ENCODE measurements around the gene DHX8. TPM values are rescaled to one million over a fixed set of nuclear protein-coding genes. Genes with fewer than 3 reads are reported as not detected.
A peak's percentile ranks its signal among the peaks of the same experiment; 100 is the strongest.

The DHX8 gene
- total RNA-seq, 2 donors from 2014 or later = 42.6 to 71.0 TPM

DNA sequence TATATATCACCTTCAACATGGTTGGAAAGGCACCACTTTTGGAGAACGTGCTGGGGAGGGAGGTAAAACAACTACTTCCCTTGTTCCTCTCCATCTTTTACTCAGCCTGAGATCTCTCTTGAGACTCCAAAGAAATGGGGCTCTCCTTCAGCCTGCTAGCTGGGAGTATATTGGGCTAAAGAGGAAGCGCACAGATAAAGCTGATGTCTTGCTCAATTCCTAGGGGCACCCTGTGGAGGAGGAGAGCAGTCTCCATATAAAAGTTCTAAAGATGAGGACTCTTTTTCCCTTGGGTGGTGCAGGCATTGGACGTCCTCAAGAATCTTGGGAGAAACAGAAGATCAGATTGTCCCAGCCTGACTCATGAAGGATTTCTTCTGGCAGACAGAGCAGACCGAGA lies 67.0 kb downstream of the DHX8 start:
- Mint-ChIP-seq H3K27ac (no peak overlapping the region), H3K9me3 (no peaks in the 10 kb centered on the region), H3K36me3 (no peaks in the 10 kb centered on the region)
- DNase-seq (ENCODE audit: low spot score in 2 of 2) = no peak
- no peak for ATAC-seq

DNA sequence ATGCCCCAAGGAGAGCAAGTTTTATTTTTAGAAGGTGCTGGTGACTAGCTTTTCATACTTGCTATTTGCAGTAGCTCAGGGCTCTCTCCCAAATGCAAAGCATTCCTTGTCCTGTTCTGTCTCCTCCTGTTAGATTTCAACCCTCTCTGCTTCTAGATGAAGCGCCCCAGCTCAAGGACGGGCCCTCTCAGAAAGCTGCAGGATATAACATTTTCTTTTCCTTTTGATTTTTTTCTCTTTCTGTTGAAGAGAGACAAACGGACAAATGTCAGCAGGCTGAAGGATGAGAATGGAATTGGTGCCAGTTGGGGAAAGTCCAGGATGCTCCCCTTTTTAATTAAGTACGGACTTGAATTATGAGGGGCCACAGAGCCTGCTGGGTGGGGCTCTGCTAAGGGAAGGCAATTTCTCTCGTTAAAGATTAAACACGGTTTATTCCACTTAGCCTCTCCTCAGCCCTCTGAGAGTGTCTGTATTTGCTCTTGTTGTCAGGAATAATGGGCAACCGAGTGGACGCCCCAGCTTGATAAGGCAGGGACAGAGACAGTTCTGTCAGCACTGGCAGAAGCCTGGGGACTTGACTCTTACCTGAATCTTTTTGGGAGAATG lies 68.6 kb downstream of the DHX8 start:
- Mint-ChIP-seq H3K9me3 (no peaks in the 10 kb centered on the region), H3K27ac (no peak overlapping the region), H3K36me3 (no peaks in the 10 kb centered on the region)
- DNase-seq (ENCODE audit: low spot score in 2 of 2) (no peak), ATAC-seq (no peak)

DNA sequence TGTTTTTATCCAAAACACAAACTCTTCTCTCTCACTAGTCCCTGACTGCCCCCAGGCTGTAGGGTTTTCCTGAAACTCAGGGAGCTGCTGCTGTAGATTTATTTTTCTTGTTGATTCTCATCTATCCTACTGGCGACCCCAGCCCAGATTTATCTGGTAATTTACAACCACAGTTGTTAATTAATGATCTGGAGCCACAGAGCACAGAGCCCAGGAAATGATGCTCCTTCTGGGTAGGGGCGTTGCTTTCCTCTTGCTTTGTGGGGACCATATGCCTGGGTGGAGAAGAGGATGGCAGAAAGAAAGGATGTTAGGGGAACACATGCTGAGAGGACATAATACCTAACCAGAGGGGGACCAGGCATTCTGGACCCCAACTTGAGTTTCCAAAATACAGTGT lies 69.8 kb downstream of the DHX8 start:
- DNase-seq (ENCODE audit: low spot score in 2 of 2) (no peak), ATAC-seq (no peak)
- H3K27ac Mint-ChIP-seq = no peak overlapping the region
- H3K36me3 Mint-ChIP-seq = no peaks in the 10 kb centered on the region
- H3K9me3 Mint-ChIP-seq = no peaks in the 10 kb centered on the region

DNA sequence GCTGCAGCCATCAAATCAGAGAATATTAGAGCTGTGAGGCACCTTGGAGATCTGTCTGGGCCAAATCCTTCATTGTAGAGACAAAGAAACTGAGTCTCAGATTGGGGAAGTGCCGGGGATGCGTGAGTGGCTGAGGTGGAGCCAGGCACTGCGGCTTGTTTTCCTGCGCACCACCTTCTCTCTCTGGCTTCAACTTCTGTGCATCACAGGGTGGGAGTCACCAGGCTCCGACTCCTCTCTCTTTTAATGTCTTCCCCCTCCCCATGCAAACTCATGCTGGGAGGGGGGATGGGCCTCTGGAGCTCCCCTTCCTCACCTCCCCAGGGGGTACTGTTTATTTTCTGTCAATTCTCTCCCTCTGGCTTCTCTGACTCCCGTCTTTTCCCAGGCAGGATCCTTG lies 71.1 kb downstream of the DHX8 start:
- H3K9me3 Mint-ChIP-seq = no peaks in the 10 kb centered on the region
- no peak for DNase-seq (ENCODE audit: low spot score in 2 of 2)
- ATAC-seq = no peak
- no peak overlapping the region for H3K27ac Mint-ChIP-seq
- H3K36me3 Mint-ChIP-seq = no peaks in the 10 kb centered on the region

DNA sequence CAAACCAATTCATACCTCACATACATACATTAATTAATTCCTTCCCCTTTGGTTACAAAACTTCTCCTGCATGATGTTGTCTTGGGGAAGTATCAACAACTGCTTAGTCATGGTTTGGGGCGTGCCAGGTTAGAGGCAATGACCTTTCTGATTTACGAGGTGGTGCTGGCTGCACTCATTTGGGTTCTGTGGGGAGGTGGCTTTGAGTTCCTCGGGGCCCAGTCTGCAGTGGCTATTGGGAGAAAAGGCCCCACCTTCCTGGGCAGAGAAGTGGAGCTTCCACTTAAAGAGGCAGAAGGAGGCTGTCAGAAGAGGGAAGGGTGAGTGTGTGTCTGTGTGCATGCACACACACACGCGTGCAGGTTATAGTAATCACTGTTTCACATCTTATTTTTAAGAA lies 72.5 kb downstream of the DHX8 start:
- DNase-seq (ENCODE audit: low spot score in 2 of 2) (no peak), ATAC-seq (peak in 1 of 2 donors; percentile 68)
- H3K36me3 Mint-ChIP-seq = no peaks in the 10 kb centered on the region
- no peak overlapping the region for H3K27ac Mint-ChIP-seq
- no peaks in the 10 kb centered on the region for H3K9me3 Mint-ChIP-seq

DNA sequence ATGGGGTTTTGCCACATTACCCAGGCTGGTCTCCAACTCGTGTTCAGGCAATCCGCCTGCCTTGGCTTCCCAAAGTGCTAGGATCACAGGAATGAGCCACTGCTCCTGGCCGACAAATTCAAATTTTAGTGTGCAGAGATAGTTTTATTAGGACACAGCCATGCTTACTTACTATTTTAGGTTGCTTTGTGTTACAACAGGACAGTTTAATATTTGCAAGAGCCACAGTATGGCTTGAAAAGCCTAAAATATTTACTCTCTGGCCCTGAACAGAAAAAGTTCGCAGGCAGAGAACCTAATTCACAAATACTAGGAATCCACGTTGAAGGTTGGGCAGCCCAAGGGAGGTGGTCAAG lies 75.0 kb downstream of the DHX8 start:
- DNase-seq (ENCODE audit: low spot score in 2 of 2) (no peak), ATAC-seq (no peak)
- Mint-ChIP-seq H3K27ac (peak overlapping the region in 1 of 2 donors; percentile 40), H3K9me3 (no peaks in the 10 kb centered on the region), H3K36me3 (no peaks in the 10 kb centered on the region)

DNA sequence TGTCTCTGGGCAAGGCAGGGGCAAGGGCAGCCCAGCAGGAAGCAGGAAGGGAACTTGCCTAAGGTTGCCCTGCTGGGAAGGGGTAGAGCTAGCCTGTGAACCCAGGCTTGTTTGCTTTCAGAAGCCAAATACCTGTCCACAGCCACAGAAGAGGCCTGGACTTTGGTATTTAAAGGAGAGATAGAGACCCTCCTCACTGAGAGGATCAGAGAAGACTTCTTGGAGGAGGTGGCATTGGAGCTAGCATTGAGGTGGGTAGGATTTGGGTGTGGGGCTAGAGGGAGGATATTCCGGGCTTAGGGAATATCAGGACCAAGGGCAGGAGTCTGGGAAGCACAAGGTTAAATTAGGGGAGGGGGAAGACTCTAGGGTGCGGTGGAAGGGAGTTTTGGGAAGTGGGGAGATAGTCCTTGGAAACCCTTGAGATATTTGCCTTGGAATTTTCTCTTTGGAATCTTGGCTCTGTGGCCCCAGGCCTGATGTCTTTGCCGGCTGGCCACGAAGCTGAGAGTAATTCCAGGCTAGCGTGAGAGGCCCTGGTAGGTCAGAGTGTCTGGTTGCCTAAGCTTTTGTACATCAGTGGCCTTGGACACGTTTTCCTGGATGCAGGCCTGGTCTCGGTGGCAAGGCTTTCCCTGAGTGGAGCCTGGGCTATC lies 75.5 kb downstream of the DHX8 start:
- ATAC-seq (no peak), DNase-seq (ENCODE audit: low spot score in 2 of 2) (no peak)
- Mint-ChIP-seq H3K36me3 (no peaks in the 10 kb centered on the region), H3K27ac (peak overlapping the region in 1 of 2 donors; percentile 40), H3K9me3 (no peaks in the 10 kb centered on the region)

DNA sequence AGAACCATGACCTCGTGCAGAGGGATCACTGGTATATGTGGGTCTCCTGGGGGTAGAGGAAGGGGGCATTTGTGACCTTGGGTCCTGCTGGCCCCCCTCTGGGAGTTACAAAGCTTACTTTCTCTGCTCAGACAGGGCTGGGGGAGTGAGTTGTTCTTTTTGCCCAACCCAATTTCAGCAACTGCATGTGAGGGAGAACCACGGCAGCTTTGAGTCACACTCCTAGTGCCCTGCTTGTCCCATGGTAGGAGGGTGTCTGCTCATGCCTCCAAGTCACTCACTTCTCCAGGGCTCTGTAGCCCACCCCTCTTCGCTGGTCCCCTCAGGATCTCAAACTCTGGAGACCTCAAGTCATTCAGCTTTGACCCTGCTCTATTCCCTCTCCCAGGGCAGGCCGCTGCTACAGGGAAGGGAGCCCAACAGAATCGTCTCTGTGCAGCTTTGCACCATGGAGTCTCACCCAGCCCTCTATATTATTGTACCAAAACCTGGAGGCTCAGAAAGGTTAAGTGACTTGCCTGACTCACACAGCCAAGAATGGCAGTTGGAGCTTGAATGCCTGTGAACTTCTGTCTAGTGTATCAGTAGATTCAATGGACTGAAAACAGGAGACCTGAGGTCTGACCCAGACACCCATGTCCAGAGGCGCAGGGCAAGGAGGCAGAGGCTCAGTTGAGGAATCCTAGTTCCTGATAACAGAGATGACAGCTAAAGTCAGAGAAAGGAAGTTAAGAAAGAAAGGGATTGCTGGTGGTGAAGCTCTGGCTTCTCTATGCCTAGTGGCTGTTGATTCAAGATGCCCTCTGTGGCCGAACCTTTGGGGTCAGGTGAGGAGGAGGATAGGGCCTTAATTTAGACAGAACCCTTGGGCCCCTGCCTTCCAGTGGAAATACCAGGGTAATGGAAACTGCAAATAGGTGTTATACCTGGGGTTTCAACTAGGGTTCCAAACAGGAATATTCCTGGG lies 77.0 kb downstream of the DHX8 start:
- ATAC-seq (peak in 1 of 2 donors; percentile 59), DNase-seq (ENCODE audit: low spot score in 2 of 2) (no peak)
- no peak overlapping the region for H3K27ac Mint-ChIP-seq
- H3K9me3 Mint-ChIP-seq = no peaks in the 10 kb centered on the region
- H3K36me3 Mint-ChIP-seq = no peaks in the 10 kb centered on the region

DNA sequence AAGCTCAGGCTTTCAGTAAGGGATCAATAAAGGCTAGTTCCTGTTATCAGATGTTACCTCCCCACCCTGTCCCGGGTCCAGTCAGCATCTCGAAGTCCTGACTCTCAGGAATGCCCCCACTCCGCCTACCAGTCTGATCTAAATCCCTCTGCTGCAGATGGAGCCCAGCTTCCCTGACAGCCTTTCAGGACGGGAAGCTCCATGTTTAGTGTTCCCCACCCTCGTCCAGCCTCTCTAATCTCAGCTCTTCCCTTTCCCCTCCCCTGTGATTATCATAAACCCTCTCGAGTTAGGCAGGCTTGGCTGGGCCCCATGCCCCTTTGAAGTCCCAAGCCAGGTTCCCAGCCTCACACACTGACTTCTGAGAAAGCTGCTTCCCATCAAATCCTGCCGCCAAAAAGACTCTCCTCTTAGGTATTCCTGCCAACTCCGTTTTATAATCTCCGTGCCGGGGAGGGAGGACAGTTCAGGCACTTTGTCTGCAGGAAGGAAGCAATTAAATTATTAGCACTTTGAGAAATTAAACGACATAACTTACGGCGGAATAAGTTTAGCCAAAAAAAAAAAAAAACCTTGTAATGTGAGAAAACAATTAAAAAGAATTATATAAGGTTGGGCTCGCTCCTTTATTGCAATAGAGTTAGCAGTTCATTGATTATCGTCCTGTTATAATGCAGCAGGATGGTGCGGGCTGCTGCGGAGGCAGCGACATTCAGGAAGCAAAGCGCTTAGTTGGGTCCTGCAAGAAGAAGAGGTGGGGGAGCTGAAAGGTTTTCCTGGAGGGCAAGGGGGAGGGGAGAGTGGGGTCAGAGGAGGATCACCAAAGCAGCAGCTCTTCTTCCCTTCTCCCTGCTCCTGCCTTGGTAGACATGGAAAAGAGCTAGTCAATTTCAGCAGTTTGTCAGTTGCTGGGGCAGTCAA lies 79.2 kb downstream of the DHX8 start:
- ATAC-seq = no peak
- Mint-ChIP-seq H3K27ac (no peak overlapping the region), H3K36me3 (no peaks in the 10 kb centered on the region), H3K9me3 (no peaks in the 10 kb centered on the region)
- DNase-seq (ENCODE audit: low spot score in 2 of 2) = no peak

DNA sequence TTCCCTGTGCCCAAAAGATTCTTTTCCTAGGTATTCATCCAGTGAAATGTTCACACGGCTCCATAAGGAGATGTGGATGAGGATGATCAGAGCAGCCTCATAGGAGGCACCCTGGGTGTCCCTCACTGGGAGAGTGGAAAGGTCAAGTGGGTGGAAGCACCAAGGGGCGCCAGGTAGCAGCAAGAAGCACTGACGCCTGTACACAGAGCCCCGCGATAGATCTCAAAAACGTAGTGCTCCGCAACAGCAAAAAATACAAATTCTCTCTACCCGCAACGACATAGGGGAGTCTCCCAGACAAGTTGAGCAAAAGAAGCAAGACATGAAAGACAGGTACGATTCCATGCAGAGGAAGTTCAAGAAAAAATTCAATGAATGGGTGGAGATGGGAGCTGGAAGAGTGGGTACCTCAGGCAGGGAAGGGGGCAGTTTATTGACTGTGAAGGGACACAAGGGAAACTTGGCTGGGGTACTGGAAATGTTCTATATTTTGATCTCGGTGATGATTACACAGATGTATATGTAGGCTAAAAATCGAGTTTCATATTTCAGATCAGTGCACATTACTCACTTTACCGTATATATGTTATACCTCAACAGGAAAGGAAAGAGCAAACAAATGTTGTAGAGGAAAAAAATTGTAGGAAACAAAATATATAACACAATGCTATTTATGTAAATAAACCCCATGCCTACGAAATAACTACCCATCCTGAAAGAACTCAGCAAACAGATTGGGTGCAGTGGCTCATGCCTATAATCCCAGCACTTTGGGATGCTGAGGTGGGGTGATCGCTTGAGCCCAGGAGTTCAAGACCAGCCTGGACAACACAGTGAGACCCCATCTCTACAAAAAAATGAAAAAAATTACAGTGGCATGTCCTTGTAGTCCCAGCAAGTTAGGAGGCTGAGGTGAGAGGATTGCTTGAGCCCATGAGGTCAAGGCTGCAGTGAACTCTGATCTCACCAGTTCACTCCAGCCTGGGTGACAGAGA lies 80.1 kb downstream of the DHX8 start:
- ATAC-seq (no peak), DNase-seq (ENCODE audit: low spot score in 2 of 2) (no peak)
- Mint-ChIP-seq H3K36me3 (no peaks in the 10 kb centered on the region), H3K9me3 (no peaks in the 10 kb centered on the region), H3K27ac (no peak overlapping the region)

DNA sequence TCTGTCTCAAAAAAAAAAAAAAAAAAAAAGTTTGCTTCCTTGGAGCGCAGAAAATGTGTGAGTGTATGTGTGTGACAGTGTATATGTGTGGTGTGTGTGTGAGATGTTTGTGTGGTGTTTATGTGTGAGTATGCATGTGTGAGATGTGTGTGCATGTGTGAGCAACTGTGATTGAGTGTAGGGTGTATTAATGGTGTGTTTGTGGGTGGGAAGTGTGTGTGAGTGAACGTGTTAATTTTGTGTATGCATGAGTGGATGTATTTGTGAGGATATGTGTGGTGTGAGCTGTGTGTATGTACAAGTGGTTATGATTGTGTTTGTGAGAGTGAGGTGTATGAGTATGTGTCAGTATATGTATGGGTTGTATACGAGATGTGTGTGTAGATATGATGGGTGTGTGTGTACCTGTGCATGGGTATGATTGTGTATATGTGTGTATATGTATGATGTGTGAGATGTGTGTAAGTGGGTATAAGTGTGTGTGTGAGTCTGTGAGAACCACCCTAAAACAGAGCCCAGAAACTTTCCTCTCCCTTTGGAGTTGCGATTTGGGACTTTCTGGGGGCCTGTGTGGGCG lies 84.8 kb downstream of the DHX8 start:
- no peaks in the 10 kb centered on the region for H3K9me3 Mint-ChIP-seq
- no peaks in the 10 kb centered on the region for H3K36me3 Mint-ChIP-seq
- ATAC-seq (no peak), DNase-seq (ENCODE audit: low spot score in 2 of 2) (no peak)
- H3K27ac Mint-ChIP-seq = no peak overlapping the region

DNA sequence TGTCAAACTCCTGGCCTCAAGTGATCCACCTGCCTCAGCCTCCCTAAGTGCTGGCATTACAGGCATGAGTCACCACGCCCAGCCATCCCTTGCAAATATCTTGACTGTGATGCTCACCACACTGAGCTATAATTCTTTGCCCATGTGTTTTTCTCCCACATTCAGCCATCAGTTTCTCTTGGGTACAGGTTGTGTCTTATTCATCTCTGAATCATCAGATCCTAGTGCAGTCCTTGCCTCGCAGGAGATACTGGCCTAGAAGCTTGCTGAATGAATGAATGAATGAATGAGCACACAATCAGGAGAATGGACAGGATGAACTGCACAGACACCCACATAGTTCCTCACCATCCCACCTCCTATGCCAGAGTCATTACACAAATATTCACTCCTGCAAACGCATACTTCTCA lies 86.7 kb downstream of the DHX8 start:
- Mint-ChIP-seq H3K27ac (no peak overlapping the region), H3K36me3 (no peaks in the 10 kb centered on the region), H3K9me3 (no peaks in the 10 kb centered on the region)
- peak; percentile 66 to 77 for ATAC-seq
- DNase-seq (ENCODE audit: low spot score in 2 of 2) = no peak

DNA sequence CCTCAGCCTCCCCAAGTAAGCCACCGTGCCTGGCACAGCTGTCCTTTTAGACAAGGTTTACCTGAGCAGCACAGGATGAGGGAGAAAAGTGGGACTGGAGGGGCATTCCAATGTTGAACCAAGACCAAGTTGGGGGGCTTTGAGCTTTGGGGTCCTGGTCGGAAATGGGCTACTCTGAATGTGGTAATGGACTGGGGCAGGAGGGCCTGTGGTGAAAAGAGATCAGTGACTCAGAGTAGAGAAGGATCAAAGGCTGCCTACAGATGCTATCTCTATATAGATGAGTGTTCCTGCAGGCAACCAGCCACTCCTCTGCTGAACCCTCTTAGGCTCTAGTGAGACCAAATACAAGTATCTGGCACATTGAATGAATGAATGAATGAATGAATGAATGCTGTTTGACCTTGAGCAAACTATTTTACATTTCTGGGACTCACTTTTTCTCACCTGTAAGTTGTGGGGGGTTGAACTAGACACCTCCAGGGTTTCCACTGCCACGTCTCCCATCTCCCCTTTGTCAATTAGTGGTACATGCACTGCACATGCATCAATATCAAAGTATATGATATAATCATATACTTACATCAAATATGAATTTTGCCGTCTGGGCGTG lies 88.7 kb downstream of the DHX8 start:
- no peak for DNase-seq (ENCODE audit: low spot score in 2 of 2)
- H3K9me3 Mint-ChIP-seq = no peaks in the 10 kb centered on the region
- no peaks in the 10 kb centered on the region for H3K36me3 Mint-ChIP-seq
- no peak overlapping the region for H3K27ac Mint-ChIP-seq
- peak; percentile 67 to 73 for ATAC-seq

DNA sequence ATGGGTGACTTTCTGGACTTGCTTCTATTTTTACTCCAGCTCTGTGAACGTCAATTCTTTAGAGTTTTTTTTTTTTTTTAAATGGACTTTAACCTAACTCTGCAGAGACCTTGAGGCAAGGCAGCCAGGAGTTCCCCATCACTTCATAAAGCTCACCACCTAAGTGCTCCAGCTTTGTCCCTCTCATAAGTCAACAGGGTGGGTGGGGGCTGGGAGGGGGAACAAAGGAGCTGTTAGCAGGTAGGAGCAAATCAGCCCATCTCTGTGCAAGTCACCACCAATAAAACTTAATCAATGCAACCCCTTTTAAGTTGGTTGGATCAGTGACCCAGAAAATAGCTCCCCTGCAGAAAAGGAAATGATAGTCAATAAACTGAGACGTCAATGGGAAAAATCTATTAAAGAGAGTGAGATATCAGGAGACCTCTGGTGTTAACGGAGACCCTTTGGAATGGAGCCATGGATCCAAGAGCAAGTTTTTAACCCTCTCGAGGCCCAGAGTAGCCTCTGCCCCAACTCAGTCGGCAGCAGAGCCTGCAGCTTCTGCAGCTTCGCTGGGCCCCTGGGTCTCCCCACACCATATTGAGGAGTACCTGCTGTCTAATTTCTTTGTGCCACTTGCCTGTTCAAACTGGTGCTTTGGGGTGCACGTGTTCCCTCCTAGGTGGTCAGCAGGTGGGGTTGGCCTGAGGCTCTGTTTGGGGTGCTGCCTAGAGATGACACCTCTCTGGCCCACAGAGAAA lies 90.0 kb downstream of the DHX8 start:
- no peak for DNase-seq (ENCODE audit: low spot score in 2 of 2)
- H3K27ac Mint-ChIP-seq = no peak overlapping the region
- no peak for ATAC-seq
- H3K36me3 Mint-ChIP-seq = no peaks in the 10 kb centered on the region
- H3K9me3 Mint-ChIP-seq = no peaks in the 10 kb centered on the region
